Activated CD8-positive, alpha-beta memory T cell treated with anti-CD3 and anti-CD28 coated beads, Interleukin-2, amount 10 ng/mL, durations not matched to agents 7 days and 5 days (primary cell): Measurements from ENCODE around the gene ADCY3. TPM values are rescaled to one million over a fixed set of nuclear protein-coding genes. Genes with fewer than 3 reads are reported as not detected.
"Not testable (repeated sequence)": the region's sequence is repeated elsewhere in the genome, so short reads cannot be mapped to it uniquely, and the experiment has no call there.

Experiments used
- ATAC-seq: fragments of 150-1000 bp; cut with Tn5 transposase; one replicate; pipeline ENCODE4 v1.10.0; 2021; ENCODE audit warnings: moderate library complexity
- CTCF ChIA-PET: fragments of 350-600 bp; sonication (Branson Sonifier 250); formaldehyde crosslinking; loops from one replicate; lab custom pipeline; 2021; ENCODE audit warnings: antibody characterized with exemption; lab: Charles Lee
- DNase-seq: peaks from one replicate; pipeline ENCODE4 v3.0.0-alpha.2; 2020
- H3K27ac Mint-ChIP-seq: one replicate; pipeline ENCODE4 v1.8.0; 2021; ENCODE audit warnings: mild to moderate bottlenecking, mixed read lengths
- H3K27me3 Mint-ChIP-seq: one replicate; pipeline ENCODE4 v1.8.0; 2021; ENCODE audit warnings: mixed read lengths
- H3K36me3 Mint-ChIP-seq: one replicate; pipeline ENCODE4 v1.8.0; 2021; ENCODE audit warnings: mild to moderate bottlenecking, mixed read lengths
- H3K4me1 Mint-ChIP-seq: one replicate; pipeline ENCODE4 v1.8.0; 2021; ENCODE audit warnings: mixed read lengths
- H3K4me3 Mint-ChIP-seq: one replicate; pipeline ENCODE4 v1.8.0; 2021; ENCODE audit warnings: mild to moderate bottlenecking, moderate library complexity, mixed read lengths
- H3K9me3 Mint-ChIP-seq: one replicate; pipeline ENCODE4 v1.8.0; 2022; ENCODE audit warnings: low read depth, mixed read lengths
- total RNA-seq, 2 experiments: library from RNA; stranded (reverse); gene quantifications; one replicate each; pipeline ENCODE4 v1.2.3, GENCODE V29; 2021

The ADCY3 gene
- total RNA-seq, 2 experiments from 2014 or later: 81.4 to 85.0 TPM

- ATAC-seq (no peak), DNase-seq (no peak)
- no peak overlapping the region for H3K27ac Mint-ChIP-seq
- no peaks in the 10 kb centered on the region for H3K27me3 Mint-ChIP-seq
- no peaks in the 10 kb centered on the region for H3K4me1 Mint-ChIP-seq
- no peak overlapping the region for H3K4me3 Mint-ChIP-seq
- CTCF ChIA-PET: no interaction called here
- peaks cover 6% of the 10 kb centered on the region for H3K36me3 Mint-ChIP-seq
- H3K9me3 Mint-ChIP-seq: no peaks in the 10 kb centered on the region
Observed at GRCh38 chr2:24840164-24840869, 79.7 kb downstream of the ADCY3 start.

- H3K4me3 Mint-ChIP-seq: no peak overlapping the region
Observed at GRCh38 chr2:24839729-24840128, 80.3 kb downstream of the ADCY3 start.

DNA sequence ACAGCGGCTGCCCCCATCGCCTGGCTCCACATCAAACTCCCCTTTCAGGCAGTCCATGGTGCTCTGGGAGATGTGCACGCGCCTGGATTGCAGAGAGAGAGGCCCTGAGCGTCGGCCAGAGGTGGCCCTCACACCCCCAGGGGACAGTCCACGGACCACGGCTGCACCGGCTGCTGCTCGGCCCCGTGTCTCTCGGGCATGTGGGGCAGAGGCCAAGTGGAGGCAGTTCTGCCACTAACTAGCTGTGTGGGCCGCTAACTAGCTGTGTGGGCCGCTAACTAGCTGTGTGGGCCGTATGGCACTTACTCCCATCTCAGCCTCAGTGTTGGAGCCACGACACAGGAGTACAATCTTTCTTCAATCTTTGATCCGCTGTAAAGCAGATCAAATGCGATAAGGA is 81.5 kb downstream of the ADCY3 start:
- Mint-ChIP-seq H3K4me3 (no peak overlapping the region), H3K27ac (no peak overlapping the region), H3K9me3 (no peaks in the 10 kb centered on the region), H3K4me1 (no peaks in the 10 kb centered on the region), H3K36me3 (peaks cover 6% of the 10 kb centered on the region), H3K27me3 (no peaks in the 10 kb centered on the region)
- no peak for ATAC-seq
- no peak for DNase-seq
- CTCF ChIA-PET: interaction anchor here (1.2 to 3.3 kb wide), 2 partner anchors 12 to 15 kb away, joined by 3 to 14 read pairs; no protein-coding TSS in a partner anchor

More at GRCh38 chr2:24839729-24840128, 80.3 kb downstream of the ADCY3 start:
- Mint-ChIP-seq H3K4me1 (no peaks in the 10 kb centered on the region), H3K9me3 (no peaks in the 10 kb centered on the region), H3K27ac (no peak overlapping the region), H3K27me3 (no peaks in the 10 kb centered on the region), H3K36me3 (peaks cover 6% of the 10 kb centered on the region)
- no peak for ATAC-seq
- CTCF ChIA-PET: interaction anchor here (1.2 kb wide), 1 partner anchor 16 kb away, joined by 3 read pairs; no protein-coding TSS in a partner anchor
- DNase-seq: no peak

DNA sequence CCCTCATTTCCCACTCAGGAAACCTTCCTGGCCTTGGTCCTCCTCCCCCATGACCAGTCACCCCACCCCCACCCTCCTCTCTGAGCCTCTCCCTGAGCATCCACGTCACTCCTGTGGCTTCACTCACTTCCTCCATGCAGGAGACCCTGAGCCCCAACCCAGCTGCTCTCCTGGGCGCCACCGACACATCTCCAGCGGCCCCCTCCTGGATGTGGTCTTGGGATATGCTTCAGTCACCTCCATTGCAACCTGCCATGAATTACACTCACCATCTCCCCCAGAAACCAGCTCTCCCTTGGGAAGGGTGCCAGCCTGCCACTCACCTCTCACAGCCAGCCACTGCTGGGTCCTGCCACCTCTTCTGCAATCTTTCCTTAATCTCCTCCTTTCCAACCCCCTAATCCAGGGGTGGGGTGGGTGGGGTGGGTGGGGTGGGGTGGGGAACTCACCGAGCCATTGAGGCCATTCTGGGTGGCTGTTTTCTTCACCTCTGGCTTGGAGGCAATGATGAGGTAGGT is 82.0 kb downstream of the ADCY3 start:
- Mint-ChIP-seq H3K4me3 (no peak overlapping the region), H3K9me3 (no peaks in the 10 kb centered on the region), H3K4me1 (no peaks in the 10 kb centered on the region), H3K27me3 (no peaks in the 10 kb centered on the region), H3K27ac (no peak overlapping the region), H3K36me3 (peaks cover 6% of the 10 kb centered on the region)
- ATAC-seq: no peak
- DNase-seq: no peak
- CTCF ChIA-PET: interaction anchor here (1.4 to 3.3 kb wide), 2 partner anchors 11 to 428 kb away, joined by 3 to 14 read pairs; no protein-coding TSS in a partner anchor

- Mint-ChIP-seq H3K9me3 (no peaks in the 10 kb centered on the region), H3K4me3 (no peak overlapping the region), H3K4me1 (no peaks in the 10 kb centered on the region), H3K36me3 (peaks cover 6% of the 10 kb centered on the region), H3K27ac (no peak overlapping the region), H3K27me3 (no peaks in the 10 kb centered on the region)
- CTCF ChIA-PET: interaction anchor here (1.4 to 3.3 kb wide), 2 partner anchors 10 to 427 kb away, joined by 3 to 14 read pairs; no protein-coding TSS in a partner anchor
- DNase-seq (no peak), ATAC-seq (no peak)
Observed at GRCh38 chr2:24836706-24837105, 83.3 kb downstream of the ADCY3 start.

GRCh38 chr2:24836206-24836605 is 83.8 kb downstream of the ADCY3 start:
- CTCF ChIA-PET: interaction anchor here (3.3 kb wide), 1 partner anchor 9 kb away, joined by 14 read pairs; no protein-coding TSS in a partner anchor
- Mint-ChIP-seq H3K4me1 (no peaks in the 10 kb centered on the region), H3K27me3 (no peaks in the 10 kb centered on the region), H3K36me3 (peaks cover 6% of the 10 kb centered on the region), H3K27ac (no peak overlapping the region), H3K4me3 (no peak overlapping the region), H3K9me3 (no peaks in the 10 kb centered on the region)
- DNase-seq (no peak), ATAC-seq (no peak)

DNA sequence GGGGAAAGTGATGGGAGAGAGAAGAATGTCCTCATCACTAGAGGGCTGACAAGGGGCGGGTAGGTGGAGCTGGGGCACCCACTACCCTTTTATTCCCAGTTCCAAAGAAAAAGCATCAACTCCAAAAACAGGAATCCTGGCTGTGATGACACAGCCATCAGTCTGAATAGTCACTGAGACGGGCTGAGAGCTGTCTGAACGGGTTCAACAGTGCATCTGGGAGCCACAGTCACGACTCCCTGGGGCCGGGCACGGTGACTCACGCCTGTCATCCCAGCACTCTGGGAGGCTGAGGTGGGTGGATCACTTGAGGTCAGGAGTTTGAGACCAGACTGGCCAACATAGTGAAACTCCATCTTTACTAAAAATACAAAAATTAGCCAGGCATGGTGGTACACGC is 84.6 kb downstream of the ADCY3 start:
- not testable (repeated sequence) for ATAC-seq, H3K4me1 Mint-ChIP-seq, H3K27me3 Mint-ChIP-seq, H3K36me3 Mint-ChIP-seq, DNase-seq, H3K27ac Mint-ChIP-seq, H3K4me3 Mint-ChIP-seq, H3K9me3 Mint-ChIP-seq
- CTCF ChIA-PET: interaction anchor here (3.3 kb wide), 1 partner anchor 9 kb away, joined by 14 read pairs; no protein-coding TSS in a partner anchor

DNA sequence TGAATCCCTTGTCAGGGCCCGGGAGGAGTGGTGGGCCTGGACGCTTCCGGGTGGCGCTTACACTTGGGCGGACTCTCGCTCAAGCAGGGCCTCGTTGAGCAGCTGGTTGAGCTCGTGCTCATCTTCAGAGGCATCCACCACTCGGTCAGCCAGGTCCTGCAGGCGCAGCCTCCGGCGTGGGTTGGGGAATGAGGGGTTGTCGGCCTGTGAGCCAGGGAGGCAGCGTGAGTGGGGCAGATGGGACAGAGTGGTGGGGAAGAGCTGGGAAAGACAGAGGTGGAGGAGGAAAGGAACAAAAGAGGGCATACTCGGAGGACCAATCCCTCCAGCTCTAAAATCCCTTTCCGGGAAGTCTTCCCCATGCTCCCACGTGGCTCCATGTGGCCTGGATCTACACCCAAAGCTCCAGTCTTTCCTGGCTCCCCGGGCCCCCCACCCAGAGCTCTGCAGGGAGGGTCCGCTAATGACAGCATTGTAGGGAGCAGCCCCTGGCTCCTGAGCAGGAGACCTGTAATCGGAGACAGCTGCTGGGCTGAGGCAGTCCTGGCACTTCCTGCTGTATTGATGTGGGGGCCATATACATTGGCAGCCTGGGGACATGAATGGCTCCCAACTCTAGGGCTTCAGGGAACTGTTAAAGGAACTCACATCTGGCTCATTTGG is 85.2 kb downstream of the ADCY3 start:
- Mint-ChIP-seq H3K36me3 (peaks cover 6% of the 10 kb centered on the region), H3K27me3 (no peaks in the 10 kb centered on the region), H3K4me1 (no peaks in the 10 kb centered on the region), H3K9me3 (no peaks in the 10 kb centered on the region), H3K27ac (no peak overlapping the region), H3K4me3 (no peak overlapping the region)
- no peak for DNase-seq
- ATAC-seq: no peak
- CTCF ChIA-PET: interaction anchor here (3.3 kb wide), 1 partner anchor 8 kb away, joined by 14 read pairs; no protein-coding TSS in a partner anchor

- Mint-ChIP-seq H3K4me1 (no peaks in the 10 kb centered on the region), H3K27ac (no peak overlapping the region), H3K9me3 (no peaks in the 10 kb centered on the region), H3K4me3 (no peak overlapping the region), H3K36me3 (peaks cover 6% of the 10 kb centered on the region), H3K27me3 (no peaks in the 10 kb centered on the region)
- DNase-seq (no peak), ATAC-seq (no peak)
- CTCF ChIA-PET: no interaction called here
Observed at GRCh38 chr2:24833821-24834732, 86.0 kb downstream of the ADCY3 start.

DNA sequence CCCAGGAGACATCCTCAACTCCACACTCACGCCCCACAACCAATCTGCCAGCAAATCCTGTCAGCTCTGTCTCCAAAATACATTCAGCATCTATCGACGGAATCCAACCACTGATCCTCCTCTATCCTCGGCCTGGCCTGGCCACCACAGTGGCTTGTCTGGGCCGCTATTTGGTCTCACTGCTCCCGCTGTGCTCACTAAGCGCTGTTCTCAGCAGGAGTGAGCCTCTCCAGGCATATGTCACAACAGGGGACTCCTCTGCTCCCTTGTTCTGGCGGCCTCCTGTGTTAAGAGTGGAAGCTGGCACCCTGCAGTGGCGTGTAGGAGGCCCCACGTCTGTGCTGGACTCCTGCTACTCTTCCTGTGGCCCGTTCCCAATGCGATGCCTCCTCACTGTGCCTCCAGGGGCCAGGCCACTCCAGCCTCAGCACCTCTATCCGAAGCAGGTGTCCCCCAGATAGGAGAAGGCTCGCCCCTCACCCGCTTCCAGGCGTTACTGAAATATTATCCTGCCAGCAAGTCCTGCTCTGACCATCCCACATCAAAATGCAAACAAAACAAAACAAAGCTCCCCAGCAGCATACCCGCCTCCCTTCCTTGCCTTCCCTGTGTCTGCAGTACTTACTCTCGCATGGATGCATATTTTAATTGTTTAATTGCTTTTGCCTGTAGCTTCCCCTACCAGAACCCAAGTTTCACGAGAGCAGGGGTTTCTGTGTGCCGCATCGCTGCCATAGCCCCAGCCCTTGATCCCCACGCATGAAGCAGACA is 86.9 kb downstream of the ADCY3 start:
- H3K27ac Mint-ChIP-seq: no peak overlapping the region
- H3K36me3 Mint-ChIP-seq: peaks cover 6% of the 10 kb centered on the region
- CTCF ChIA-PET: interaction anchor here (1.2 to 1.4 kb wide), 2 partner anchors 12 to 424 kb away, joined by 3 to 4 read pairs; no protein-coding TSS in a partner anchor
- no peak overlapping the region for H3K4me3 Mint-ChIP-seq
- DNase-seq (no peak), ATAC-seq (no peak)
- H3K9me3 Mint-ChIP-seq: no peaks in the 10 kb centered on the region
- H3K27me3 Mint-ChIP-seq: no peaks in the 10 kb centered on the region
- no peaks in the 10 kb centered on the region for H3K4me1 Mint-ChIP-seq

GRCh38 chr2:24832521-24832920 is 87.5 kb downstream of the ADCY3 start:
- peaks cover 3% of the 10 kb centered on the region for H3K4me1 Mint-ChIP-seq
- ATAC-seq: no peak

DNA sequence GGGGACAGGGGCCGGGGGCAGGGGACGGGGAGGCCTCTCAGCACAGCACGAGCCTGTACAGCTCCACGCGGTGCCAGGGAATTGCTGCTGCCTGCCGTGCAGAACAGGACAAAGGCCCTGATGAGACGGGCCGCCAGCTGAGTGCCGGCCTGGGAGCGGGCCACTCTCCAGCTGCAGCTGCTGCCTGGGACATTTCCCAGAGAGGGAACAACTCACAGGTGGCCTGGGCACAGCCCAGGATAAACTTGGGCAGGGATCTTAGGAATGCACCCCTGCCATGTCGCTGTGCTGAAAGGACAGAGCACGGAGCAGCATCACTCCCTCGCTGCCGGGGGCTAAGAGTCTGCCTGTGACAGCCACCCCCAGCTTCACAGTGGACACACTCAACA is 88.0 kb downstream of the ADCY3 start:
- H3K27me3 Mint-ChIP-seq: no peaks in the 10 kb centered on the region
- no peaks in the 10 kb centered on the region for H3K9me3 Mint-ChIP-seq
- H3K4me3 Mint-ChIP-seq: no peak overlapping the region
- H3K4me1 Mint-ChIP-seq: peaks cover 7% of the 10 kb centered on the region
- CTCF ChIA-PET: interaction anchor here (1.2 to 1.4 kb wide), 2 partner anchors 11 to 423 kb away, joined by 3 to 4 read pairs; no protein-coding TSS in a partner anchor
- no peak overlapping the region for H3K27ac Mint-ChIP-seq
- DNase-seq (no peak), ATAC-seq (no peak)
- peaks cover 5% of the 10 kb centered on the region for H3K36me3 Mint-ChIP-seq

More at GRCh38 chr2:24832521-24832920, 87.5 kb downstream of the ADCY3 start:
- no peaks in the 10 kb centered on the region for H3K9me3 Mint-ChIP-seq
- no peaks in the 10 kb centered on the region for H3K27me3 Mint-ChIP-seq
- no peak overlapping the region for H3K27ac Mint-ChIP-seq
- CTCF ChIA-PET: interaction anchor here (1.2 to 1.4 kb wide), 2 partner anchors 11 to 423 kb away, joined by 3 to 4 read pairs; no protein-coding TSS in a partner anchor
- DNase-seq: no peak
- H3K4me3 Mint-ChIP-seq: no peak overlapping the region
- H3K36me3 Mint-ChIP-seq: peaks cover 7% of the 10 kb centered on the region
